Pancreas (tissue), 10 donors: ENCODE measurements around the gene SHROOM4. TPM values are rescaled to one million over a fixed set of nuclear protein-coding genes. Genes with fewer than 3 reads are reported as not detected.

Experiments
- ATAC-seq, 4 donors: fragments of 200-7000 bp; cut with Tn5 transposase; one replicate each; pipeline versions ENCODE4 v1.8.0 to v1.9.1; 2020; ENCODE audit warnings: mild to moderate bottlenecking in 4 of 4, moderate library complexity in 4 of 4
- DNase-seq, 6 donors: peaks; one replicate each; pipeline ENCODE4 v3.0.0-alpha.2; 2020
- FAIRE-seq: peaks from 2 replicates; lab custom pipeline; 2012; peaks lifted over from hg19 to GRCh38; lab: Jason Lieb, UNC
- H3K27ac ChIP-seq, 4 donors: fragments of 200-600 bp; sonication (generic); 1 replicate in 3 of 4; 2 replicates in 1 of 4; pipeline versions ENCODE4 v1.5.0 to v1.8.0; 2020
- H3K27me3 ChIP-seq, 4 donors: fragments of 200-600 bp; one replicate each; pipeline ENCODE4 v1.8.0; 2021
- H3K36me3 ChIP-seq, 3 donors: fragments of 200-600 bp; sonication (generic) in 1 of 3; one replicate each; pipeline versions ENCODE4 v1.5.0 to v1.8.0; 2020 to 2021
- H3K4me1 ChIP-seq, 3 donors: fragments of 200-600 bp; one replicate each; pipeline ENCODE4 v1.8.0; 2021
- H3K4me3 ChIP-seq, 4 donors: fragments of 200-600 bp; sonication (generic) in 2 of 4; one replicate each; pipeline versions ENCODE4 v1.5.0 to v1.8.0; 2020 to 2021
- H3K9me3 ChIP-seq, 4 donors: fragments of 200-600 bp; one replicate each; pipeline ENCODE4 v1.8.0; 2021
- WGBS, 2 donors: extraction: QIAGEN DNeasy Blood & Tissue Kit; methylation state at CpG; one replicate each; pipeline ENCODE4 v1.1.7; 2013; 5-methylcytosine and 5-hydroxymethylcytosine counted together
- intact Hi-C, 3 donors: fragments of 100-400 bp; cut with DNase I; formaldehyde crosslinking; loops; one replicate each; pipeline versions ENCODE4 v1.11.1 to v1.14.2; 2022
- polyA plus RNA-seq, 2 donors: library from polyadenylated mRNA; stranded (reverse); fragments of 200-250 nt; gene quantifications; one replicate each; pipeline ENCODE4 v1.2.3, GENCODE V29; 2013
- total RNA-seq, 6 donors: library from RNA; stranded (reverse); fragmentation: NEBNext Ultra II Directional in 4 of 6; extraction: Animal tissue kit (Norgen Biotek cat#: 25700) in 4 of 6; gene quantifications; one replicate each; pipeline versions ENCODE4 v1.2.1 to v1.2.4, GENCODE V29; 2021 to 2023
- TF ChIP-seq, protein P1 (sequence below), 4 donors: fragments of 200-600 bp; sonication (generic) in 3 of 4; IDR thresholded peaks; one replicate each; pipeline versions ENCODE4 v1.5.0 to v1.8.0; 2021; ENCODE audit warnings: antibody characterized with exemption in 4 of 4
- donor health status: healthy with polysubstance abuse.
- donor health status: DM: no; HTN: no; CAD: no; lungs with moderate emphysema.
- donor health status: DM: no; HTN: no; CAD: no.
- donor health status: control.
- donor health status: control.
- donor health status: Bipolar disorder and iron deficiency.
- donor health status: DM: yes; HTN: yes; CAD: no.
- donor health status: DM: no; HTN: no; CAD: no.
- donor health status: DM: no; HTN: no; CAD: no.
- donor health status: DM: yes; HTN: yes; CAD: no.

SHROOM4 gene
- total and polyA plus RNA-seq, 8 donors: 0.46 to 1.7 (median 0.98) TPM

DNA sequence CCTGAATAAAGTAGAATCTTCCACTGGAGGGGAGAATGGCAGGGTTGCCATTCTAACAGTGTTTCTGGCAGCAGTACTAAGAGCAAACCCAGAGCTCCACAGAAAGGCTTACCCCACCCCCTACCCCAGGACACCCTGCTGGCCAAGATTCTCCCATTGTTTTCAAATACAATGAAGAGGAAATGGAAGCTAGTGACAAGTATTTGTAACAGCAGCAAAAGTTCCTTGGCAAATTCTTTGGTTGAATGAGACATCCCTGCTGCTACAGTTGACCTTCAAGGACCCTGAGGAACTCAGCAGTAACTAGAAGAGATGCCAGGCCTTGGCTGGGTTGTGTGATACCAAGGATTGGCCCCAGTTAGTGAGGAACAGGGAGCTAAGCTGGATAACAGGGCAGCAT is 219.2 kb downstream of the SHROOM4 start:
- no peaks in the 10 kb centered on the region for H3K9me3 ChIP-seq
- TF ChIP-seq, protein P1, sequence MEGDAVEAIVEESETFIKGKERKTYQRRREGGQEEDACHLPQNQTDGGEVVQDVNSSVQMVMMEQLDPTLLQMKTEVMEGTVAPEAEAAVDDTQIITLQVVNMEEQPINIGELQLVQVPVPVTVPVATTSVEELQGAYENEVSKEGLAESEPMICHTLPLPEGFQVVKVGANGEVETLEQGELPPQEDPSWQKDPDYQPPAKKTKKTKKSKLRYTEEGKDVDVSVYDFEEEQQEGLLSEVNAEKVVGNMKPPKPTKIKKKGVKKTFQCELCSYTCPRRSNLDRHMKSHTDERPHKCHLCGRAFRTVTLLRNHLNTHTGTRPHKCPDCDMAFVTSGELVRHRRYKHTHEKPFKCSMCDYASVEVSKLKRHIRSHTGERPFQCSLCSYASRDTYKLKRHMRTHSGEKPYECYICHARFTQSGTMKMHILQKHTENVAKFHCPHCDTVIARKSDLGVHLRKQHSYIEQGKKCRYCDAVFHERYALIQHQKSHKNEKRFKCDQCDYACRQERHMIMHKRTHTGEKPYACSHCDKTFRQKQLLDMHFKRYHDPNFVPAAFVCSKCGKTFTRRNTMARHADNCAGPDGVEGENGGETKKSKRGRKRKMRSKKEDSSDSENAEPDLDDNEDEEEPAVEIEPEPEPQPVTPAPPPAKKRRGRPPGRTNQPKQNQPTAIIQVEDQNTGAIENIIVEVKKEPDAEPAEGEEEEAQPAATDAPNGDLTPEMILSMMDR (IDR thresholded peaks at IDR 0.05): no peak
- H3K36me3 ChIP-seq: no peaks in the 10 kb centered on the region
- no peak for DNase-seq
- no peak overlapping the region for H3K27ac ChIP-seq
- ATAC-seq: no peak
- intact Hi-C loops: no loop called here
- peaks cover 0 to 1% (median 0%) of the 10 kb centered on the region in 4 donors for H3K27me3 ChIP-seq
- no peak for FAIRE-seq
- no peak overlapping the region for H3K4me3 ChIP-seq
- no peaks in the 10 kb centered on the region for H3K4me1 ChIP-seq

DNA sequence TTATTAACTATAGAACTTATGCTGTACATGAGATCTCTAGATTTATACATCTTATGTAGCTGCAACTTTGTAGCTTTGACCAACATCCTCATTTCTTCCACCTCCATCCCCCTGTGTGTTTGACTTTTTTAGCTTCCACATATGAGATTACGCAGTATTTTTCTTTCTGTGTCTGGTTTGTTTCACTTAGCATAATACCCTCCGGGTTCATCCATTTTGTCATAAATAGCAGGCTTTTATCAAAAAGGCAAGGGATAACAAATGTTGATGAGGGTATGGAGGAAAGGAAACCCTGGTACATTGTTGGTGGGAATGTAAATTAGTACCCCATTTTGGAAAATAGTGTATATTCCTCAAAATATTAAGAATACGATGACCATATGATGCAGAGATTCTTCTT is 227.0 kb downstream of the SHROOM4 start:
- WGBS, 2 donors: 81 to 84% methylated on average over 3 of the region's 3 CpGs
- H3K27ac ChIP-seq: no peak overlapping the region
- ATAC-seq: no peak
- H3K36me3 ChIP-seq: no peaks in the 10 kb centered on the region
- TF ChIP-seq, protein P1 (IDR thresholded peaks at IDR 0.05): no peak
- H3K9me3 ChIP-seq: no peaks in the 10 kb centered on the region
- no peaks in the 10 kb centered on the region for H3K4me1 ChIP-seq
- FAIRE-seq: no peak
- intact Hi-C loops: loop anchor here in 1 of 3 donors (10.0 kb wide), 1 partner anchor 482 kb away; no protein-coding TSS in a partner anchor
- DNase-seq: no peak
- peaks cover 0 to 6% (median 0%) of the 10 kb centered on the region in 4 donors for H3K27me3 ChIP-seq
- H3K4me3 ChIP-seq: no peak overlapping the region

DNA sequence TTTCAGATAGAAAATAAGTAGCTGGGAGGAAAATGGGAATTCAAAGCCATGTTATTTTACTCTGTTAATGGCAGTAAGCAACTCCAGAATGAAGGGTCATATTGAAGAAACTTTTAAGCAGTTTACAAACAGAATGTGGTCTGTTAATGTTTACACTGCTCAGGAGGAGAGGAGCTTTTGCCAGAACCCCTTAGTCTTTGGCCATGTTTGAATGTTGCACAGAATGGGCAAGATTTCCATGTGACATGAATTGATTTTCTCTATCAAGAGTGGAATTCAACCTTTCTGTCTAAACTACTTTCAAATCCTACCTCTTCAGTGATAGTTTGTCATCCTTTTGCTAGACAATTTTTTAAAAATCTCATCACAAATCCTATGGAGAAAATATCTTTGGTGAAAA is 227.6 kb downstream of the SHROOM4 start:
- TF ChIP-seq, protein P1 (IDR thresholded peaks at IDR 0.05): no peak
- Histone ChIP-seq H3K4me1 (no peaks in the 10 kb centered on the region), H3K27me3 (peaks cover 0 to 6% (median 0%) of the 10 kb centered on the region in 4 donors), H3K36me3 (no peaks in the 10 kb centered on the region), H3K27ac (no peak overlapping the region), H3K9me3 (no peaks in the 10 kb centered on the region), H3K4me3 (no peak overlapping the region)
- no peak for ATAC-seq
- FAIRE-seq: no peak
- no peak for DNase-seq
- intact Hi-C loops: loop anchor here in 1 of 3 donors (10.0 kb wide), 1 partner anchor 482 kb away; no protein-coding TSS in a partner anchor

DNA sequence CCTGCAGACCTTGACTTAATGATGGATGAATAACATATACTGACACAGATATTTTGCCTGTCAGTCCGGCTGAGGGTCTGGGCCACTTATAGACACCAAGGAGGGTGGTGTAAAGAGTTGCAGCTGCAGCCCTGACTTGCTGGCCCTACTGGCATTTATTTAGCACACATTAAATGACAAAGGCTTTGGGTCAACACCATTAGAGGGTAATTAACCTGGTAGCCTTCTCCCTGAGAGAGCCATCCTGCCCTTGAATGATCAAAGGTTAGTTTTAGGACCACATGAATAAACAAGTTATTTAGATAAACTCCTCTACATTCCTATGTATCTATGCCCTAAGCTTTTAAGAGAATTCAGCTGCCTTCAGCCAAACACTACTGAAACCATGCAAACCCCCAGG is 232.6 kb downstream of the SHROOM4 start:
- H3K4me1 ChIP-seq: no peaks in the 10 kb centered on the region
- ATAC-seq (no peak), DNase-seq (no peak), FAIRE-seq (no peak)
- H3K27ac ChIP-seq: no peak overlapping the region
- no peaks in the 10 kb centered on the region for H3K9me3 ChIP-seq
- intact Hi-C loops: loop anchor here in 1 of 3 donors (10.0 kb wide), 1 partner anchor 477 kb away; no protein-coding TSS in a partner anchor
- WGBS, 2 donors: 47 to 50% methylated on average over 1 of the region's 1 CpG
- H3K4me3 ChIP-seq: no peak overlapping the region
- TF ChIP-seq, protein P1 (IDR thresholded peaks at IDR 0.05): no peak
- H3K36me3 ChIP-seq: no peaks in the 10 kb centered on the region
- peaks cover 0 to 5% (median 0%) of the 10 kb centered on the region in 4 donors for H3K27me3 ChIP-seq

DNA sequence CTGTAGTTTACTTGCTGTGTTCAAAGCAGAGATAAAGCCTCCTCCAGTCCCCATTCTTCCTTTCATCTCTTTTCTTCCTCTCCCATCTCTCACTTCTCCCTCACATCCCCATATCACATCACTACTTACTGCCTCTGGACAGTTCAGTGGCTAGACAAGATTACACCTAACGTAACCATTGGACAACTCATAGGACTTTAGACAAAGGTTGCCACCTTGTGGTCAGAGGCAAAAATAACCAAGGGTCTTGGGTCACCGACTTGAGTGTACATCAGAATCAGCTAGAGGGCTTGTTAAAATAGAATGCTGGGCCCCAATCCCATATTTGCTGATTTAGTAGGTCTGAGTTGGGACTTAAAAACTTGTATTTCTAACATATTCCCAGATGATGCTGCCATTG is 234.0 kb downstream of the SHROOM4 start:
- no peak overlapping the region for H3K4me3 ChIP-seq
- DNase-seq: peak in 3 of 6 donors; percentile 7 to 55 (median 22)
- H3K9me3 ChIP-seq: no peaks in the 10 kb centered on the region
- FAIRE-seq: peak; percentile 57
- H3K4me1 ChIP-seq: no peaks in the 10 kb centered on the region
- WGBS, 2 donors: 6 to 7% methylated on average over 2 of the region's 2 CpGs
- ATAC-seq: peak in 3 of 4 donors; percentile 83 to 88 (median 88)
- intact Hi-C loops: loop anchor here in 2 of 3 donors (10.0 kb wide), 1 partner anchor 475 kb away; no protein-coding TSS in a partner anchor
- H3K27me3 ChIP-seq: peaks cover 0 to 5% (median 0%) of the 10 kb centered on the region in 4 donors
- H3K36me3 ChIP-seq: no peaks in the 10 kb centered on the region
- no peak overlapping the region for H3K27ac ChIP-seq
- TF ChIP-seq, protein P1 (IDR thresholded peaks at IDR 0.05): peak; percentile 15 to 53 (median 34)
